ENCODE data around the gene CHST4.

- TF ChIP-seq CTCF (IDR thresholded peaks at IDR 0.05) (no peak), MEF2A (IDR thresholded peaks at IDR 0.05; ENCODE audit: borderline replicate concordance, low read depth) (no peak), CHD2 (IDR thresholded peaks at IDR 0.05; ENCODE audit: low read length, partially characterized antibody) (no peak)
Measured at GRCh38 chr16:71514476-71514875, 11.8 kb upstream of the CHST4 start.

Data from SK-N-SH (cell line).